GM21737 (cell line): ENCODE results near the gene FBXL12.
"Not testable (repeated sequence)": the region's sequence is repeated elsewhere in the genome, so short reads cannot be mapped to it uniquely, and the experiment has no call there.

Experiments
- ATAC-seq: cut with Tn5 transposase; IDR thresholded peaks from one replicate; pipeline ENCODE4 v1.9.1; 2021; ENCODE audit warnings: mild to moderate bottlenecking, moderate library complexity; ENCODE audit not compliant: unreplicated experiment

Gene FBXL12

DNA sequence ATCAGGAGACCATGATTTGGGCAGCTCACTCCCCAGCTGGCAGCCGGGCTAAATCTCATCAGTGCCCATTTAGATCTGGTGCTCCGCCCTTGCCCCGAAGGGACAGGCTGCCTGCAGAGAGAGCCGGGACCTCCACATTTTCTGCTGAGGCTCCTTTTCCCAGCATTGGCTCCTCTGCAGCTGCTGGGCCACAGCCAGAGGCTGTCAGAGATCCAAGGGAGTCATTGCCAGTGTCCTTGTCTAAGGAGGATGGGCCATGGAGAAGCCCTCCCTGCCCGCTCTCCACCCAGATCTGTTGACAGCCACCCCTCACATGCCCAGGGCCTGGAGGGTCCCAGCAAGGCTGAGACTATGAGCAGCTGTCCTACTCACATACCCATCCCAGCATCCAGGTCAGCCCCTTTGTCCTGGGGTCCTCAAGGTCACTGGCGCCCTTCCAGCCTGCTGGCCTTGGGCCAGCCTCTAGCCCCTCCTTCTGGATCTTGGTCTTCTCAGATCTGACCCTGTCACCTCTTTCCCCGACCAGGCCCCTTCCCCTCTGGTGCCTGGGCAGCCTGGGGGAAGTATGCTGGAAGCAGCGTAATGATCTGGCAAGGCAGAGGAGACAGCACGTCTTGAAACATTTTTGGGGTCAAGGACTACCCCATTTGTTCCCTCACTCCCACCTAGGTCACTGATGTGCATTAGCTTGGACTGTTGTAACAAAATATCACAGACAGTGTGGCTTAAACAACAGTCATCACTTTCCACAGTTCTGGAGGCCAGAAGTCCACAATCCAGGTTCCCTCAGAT, 24.2 kb upstream of the FBXL12 start:
- ATAC-seq, result no peak

GRCh38 chr19:9839415-9839814, 20.5 kb upstream of the FBXL12 start:
- ATAC-seq, result no peak

DNA sequence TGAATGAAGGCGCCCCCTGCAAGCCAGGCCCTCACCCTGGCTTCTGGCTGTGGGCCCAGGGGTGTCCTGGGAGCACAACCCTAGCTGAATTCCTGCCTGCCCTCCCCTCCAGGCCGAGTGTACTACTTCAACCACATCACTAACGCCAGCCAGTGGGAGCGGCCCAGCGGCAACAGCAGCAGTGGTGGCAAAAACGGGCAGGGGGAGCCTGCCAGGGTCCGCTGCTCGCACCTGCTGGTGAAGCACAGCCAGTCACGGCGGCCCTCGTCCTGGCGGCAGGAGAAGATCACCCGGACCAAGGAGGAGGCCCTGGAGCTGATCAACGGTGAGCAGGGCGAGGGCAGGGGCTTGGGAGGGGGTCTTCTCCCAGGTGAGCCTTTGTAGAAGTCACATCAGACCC, 19.4 kb upstream of the FBXL12 start:
- ATAC-seq, result no peak

GRCh38 chr19:9836021-9836420, 17.1 kb upstream of the FBXL12 start:
- ATAC-seq, result no peak

GRCh38 chr19:9835507-9835949, 16.6 kb upstream of the FBXL12 start:
- peak; percentile 20 for ATAC-seq

DNA sequence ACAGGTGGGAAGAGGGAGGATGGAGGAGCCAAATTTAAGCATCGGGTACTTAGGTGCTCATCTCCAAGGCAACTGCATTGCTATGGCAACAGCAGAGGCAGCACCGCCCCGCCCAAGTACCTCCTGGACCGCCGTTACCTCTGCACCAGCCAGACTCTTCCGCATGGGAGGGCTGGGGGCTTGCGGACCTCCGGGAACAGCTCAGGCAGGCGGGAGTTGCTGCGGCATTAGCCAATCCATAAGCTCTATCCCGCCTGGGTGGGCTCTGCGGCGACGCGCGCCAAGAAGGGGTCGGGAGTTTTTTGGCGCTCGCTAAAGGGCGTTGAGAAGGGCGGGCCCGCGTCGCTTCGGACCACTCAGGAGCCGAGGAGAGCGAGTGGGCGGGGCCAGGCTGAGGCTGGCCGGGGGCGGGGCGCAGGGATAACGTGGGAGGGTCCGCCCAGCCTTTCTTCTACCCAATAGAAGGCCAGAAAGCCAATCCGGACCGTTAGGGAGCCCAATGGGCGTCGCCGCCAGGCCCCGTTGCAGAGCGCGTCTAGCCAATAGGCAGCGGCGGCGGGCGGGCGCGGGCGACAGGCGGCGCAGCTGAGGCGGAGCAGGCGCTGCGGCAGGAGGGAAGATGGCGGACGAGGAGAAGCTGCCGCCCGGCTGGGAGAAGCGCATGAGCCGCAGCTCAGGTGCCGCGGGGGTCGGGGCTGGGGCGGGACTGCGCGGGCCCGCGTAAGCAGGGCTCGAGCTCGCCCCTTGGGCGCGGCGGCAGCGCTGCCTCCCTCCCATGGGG, 16.0 kb upstream of the FBXL12 start, which contains the start of gene PIN1:
TSS of gene PIN1 (plus strand) at position 593 of the 781 bp plus-strand sequence. CDS start at position 620, 27 bp downstream.
- ATAC-seq, result peak; percentile 93

GRCh38 chr19:9834307-9834725, 15.4 kb upstream of the FBXL12 start:
- no peak for ATAC-seq

- ATAC-seq, result no peak
Measured at GRCh38 chr19:9828551-9829063, 9.7 kb upstream of the FBXL12 start.

- peak; percentile 71 for ATAC-seq
Measured at GRCh38 chr19:9827289-9828238, 8.7 kb upstream of the FBXL12 start, which contains the start of gene UBL5. UBL5 (plus strand) TSS chr19:9827918; CDS start chr19:9828338, 420 bp downstream.

DNA sequence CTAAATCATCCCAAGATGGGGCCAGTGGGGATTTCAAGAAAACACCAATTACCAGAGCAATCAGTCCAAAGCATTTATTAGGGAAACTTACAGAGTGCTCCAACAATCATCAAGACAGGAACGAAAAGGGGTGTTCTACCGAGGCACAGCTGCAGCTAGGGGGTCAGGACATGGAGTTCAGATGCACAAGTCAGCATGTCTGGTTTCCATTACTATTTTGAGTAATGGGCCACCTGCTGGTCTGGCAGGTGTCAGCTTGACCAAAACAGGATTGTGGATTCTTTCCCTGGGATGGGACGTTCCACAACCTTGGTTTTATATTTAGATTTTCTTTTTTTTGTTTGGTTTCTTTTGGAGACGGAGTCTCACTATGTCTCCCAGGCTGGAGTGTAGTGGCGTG, 4.9 kb upstream of the FBXL12 start:
- ATAC-seq, result no peak

- not testable (repeated sequence) for ATAC-seq
Measured at GRCh38 chr19:9820034-9820433, 1.2 kb upstream of the FBXL12 start.

DNA sequence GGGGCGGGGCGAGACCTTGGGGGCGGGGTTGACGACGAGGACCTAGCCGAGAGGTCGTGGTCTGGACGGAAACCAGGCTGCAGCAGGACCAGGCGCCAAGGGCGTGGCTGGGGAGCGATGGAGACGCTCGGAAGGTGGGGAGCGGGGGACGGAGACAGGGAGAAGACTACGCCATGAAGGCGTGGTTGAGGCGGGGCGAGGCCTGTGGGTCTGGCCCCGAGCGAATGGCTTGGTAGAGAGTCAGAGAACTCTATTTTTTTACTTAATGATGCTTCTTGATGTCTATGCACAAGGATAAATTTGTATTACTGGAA, 674 bp upstream of the FBXL12 start:
- ATAC-seq, result no peak

GRCh38 chr19:9818175-9818733, 625 bp downstream of the FBXL12 start:
- ATAC-seq, result no peak

DNA sequence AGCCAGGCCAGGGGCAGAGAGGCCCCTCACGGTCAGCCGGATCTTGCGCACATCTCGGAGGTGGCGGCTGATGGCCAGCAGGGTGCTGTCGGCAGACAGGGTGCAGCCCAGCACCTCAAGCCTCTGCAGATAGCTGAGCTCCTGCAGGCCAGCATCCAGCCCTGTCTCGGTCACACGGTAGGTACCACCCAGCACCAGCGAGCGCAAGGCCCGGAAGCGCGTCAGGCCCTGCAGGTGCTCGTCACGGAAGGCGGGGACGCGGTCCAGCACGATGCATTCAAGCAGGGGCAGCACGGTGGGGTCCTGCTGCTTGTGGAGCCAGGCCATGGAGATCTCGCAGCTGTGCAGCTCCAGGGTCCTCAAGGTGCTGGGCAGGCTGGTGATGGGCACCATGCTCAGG, 7.7 kb downstream of the FBXL12 start:
- ATAC-seq, result no peak

GRCh38 chr19:9808855-9809824, 9.7 kb downstream of the FBXL12 start:
- no peak for ATAC-seq

GRCh38 chr19:9806803-9807202, 12.1 kb downstream of the FBXL12 start:
- no peak for ATAC-seq

DNA sequence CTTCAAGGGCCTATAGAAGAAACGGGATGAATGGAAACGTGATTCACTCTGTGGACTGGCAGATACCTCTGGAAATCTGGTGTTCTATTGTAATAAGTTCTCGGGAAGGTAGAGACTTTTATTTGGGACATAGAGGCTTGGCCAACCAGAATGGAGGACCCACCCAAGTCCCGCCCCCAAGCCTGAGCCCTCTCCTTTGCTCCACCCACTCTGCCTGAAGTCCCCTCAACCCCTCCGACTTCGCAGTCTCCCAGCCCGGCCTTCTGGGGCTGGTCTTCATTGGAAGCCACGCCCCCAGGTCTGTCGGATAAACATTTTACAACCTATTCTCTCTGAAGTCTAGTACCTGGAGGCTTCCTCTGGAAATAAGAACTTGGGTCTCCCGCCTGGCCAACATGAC, 16.9 kb downstream of the FBXL12 start:
- ATAC-seq, result no peak

DNA sequence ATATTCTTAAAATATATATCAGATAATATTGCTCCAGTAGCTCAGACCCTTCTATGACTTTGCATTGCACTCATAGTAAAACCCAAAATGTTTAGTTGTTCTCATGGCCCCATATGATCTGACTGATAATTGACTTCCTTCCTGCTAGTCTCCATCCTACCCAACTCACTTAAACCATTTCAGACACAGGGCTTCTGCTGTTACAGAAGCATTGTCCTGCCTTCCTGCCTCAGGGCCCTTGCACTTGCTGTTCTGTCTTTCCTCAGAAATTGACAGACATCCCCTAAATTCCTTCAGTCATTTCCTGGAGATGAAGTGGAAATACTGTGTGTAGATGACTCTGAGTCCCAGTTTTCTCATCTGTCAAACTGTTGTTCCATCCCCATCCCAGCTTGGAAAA, 19.7 kb downstream of the FBXL12 start:
- ATAC-seq, result no peak

GRCh38 chr19:9797871-9798270, 21.0 kb downstream of the FBXL12 start:
- ATAC-seq, result no peak
